Measurements from ENCODE around the gene SLC35D1.

GRCh38 chr1:67062412-67062811, 8.5 kb upstream of the SLC35D1 start:
- TF ChIP-seq EZH2 (IDR thresholded peaks at IDR 0.05) (no peak), FOXP2 (optimal IDR thresholded peaks at IDR 0.05; ENCODE audit: control extremely low read depth, extremely low read length, insufficient read depth) (no peak)
